Measurements from ENCODE around the gene ARRB2. TPM values are rescaled to one million over a fixed set of nuclear protein-coding genes. Genes with fewer than 3 reads are reported as not detected.

The ARRB2 gene
- 9.2 and 16.0 TPM in 2 replicates for total RNA-seq

GRCh38 chr17:4709794-4710692 is at the start of gene ARRB2:
TSS of gene ARRB2 (plus strand) at chr17:4710632. CDS start at chr17:4710722, 90 bp downstream.

GRCh38 chr17:4739122-4740024 is 28.9 kb downstream of the ARRB2 start, which contains the start of the genes CXCL16 and ZMYND15:
TSS of gene CXCL16 (minus strand) at chr17:4739928. CDS start at chr17:4739339, 589 bp downstream.
TSS of gene ZMYND15 (plus strand) at chr17:4739833. CDS start at chr17:4740549, 716 bp downstream.

Other genes starting within 250 kb of the ARRB2 start
- gene SPNS2, start 211.8 kb upstream of the ARRB2 start, total RNA-seq = 0.37 and 0.39 TPM in 2 replicates
- gene MYBBP1A, start 155.2 kb upstream of the ARRB2 start, total RNA-seq = 87.5 and 108 TPM in 2 replicates
- not detected in 2 replicates for gene GGT6, start 150.1 kb upstream of the ARRB2 start, total RNA-seq
- gene SMTNL2, start 126.1 kb upstream of the ARRB2 start, total RNA-seq = not detected in 2 replicates
- not detected in 2 replicates for gene ALOX15, start 69.0 kb upstream of the ARRB2 start, total RNA-seq
- gene PELP1, start 6.5 kb upstream of the ARRB2 start, total RNA-seq = 22.8 and 30.1 TPM in 2 replicates
- 13.5 and 16.9 TPM in 2 replicates for gene MED11, start 20.8 kb downstream of the ARRB2 start, total RNA-seq
- gene ZMYND15, start 29.2 kb downstream of the ARRB2 start, total RNA-seq = 0.20 TPM in 1 of 2 replicates, not detected in the other
- 1.6 and 2.6 TPM in 2 replicates for gene CXCL16, start 29.3 kb downstream of the ARRB2 start, total RNA-seq
- not detected in 2 replicates for gene TM4SF5, start 61.3 kb downstream of the ARRB2 start, total RNA-seq
- 0.59 TPM in 1 of 2 replicates, not detected in the other for gene VMO1, start 75.7 kb downstream of the ARRB2 start, total RNA-seq
- gene GLTPD2, start 78.3 kb downstream of the ARRB2 start, total RNA-seq = 0.37 TPM in 1 of 2 replicates, not detected in the other
- 111 and 116 TPM in 2 replicates for gene PSMB6, start 85.5 kb downstream of the ARRB2 start, total RNA-seq
- gene PLD2, start 96.5 kb downstream of the ARRB2 start, total RNA-seq = 17.6 and 18.2 TPM in 2 replicates
- 32.0 and 37.3 TPM in 2 replicates for gene MINK1, start 122.7 kb downstream of the ARRB2 start, total RNA-seq
- gene C17orf107, start 188.9 kb downstream of the ARRB2 start, total RNA-seq = 0.37 and 0.59 TPM in 2 replicates
- gene CHRNE, start 192.5 kb downstream of the ARRB2 start, total RNA-seq = 0.37 TPM in 1 of 2 replicates, not detected in the other
- not detected in 2 replicates for gene GP1BA, start 221.6 kb downstream of the ARRB2 start, total RNA-seq
- gene SLC25A11, start 229.4 kb downstream of the ARRB2 start, total RNA-seq = 50.0 and 50.2 TPM in 2 replicates
- 29.4 and 29.9 TPM in 2 replicates for gene RNF167, start 229.6 kb downstream of the ARRB2 start, total RNA-seq
- gene PFN1, start 237.9 kb downstream of the ARRB2 start, total RNA-seq = 412 and 494 TPM in 2 replicates
- gene ENO3, start 240.5 kb downstream of the ARRB2 start, total RNA-seq = 1.1 and 1.6 TPM in 2 replicates

Measured in subcutaneous preadipocyte (primary cell).